GM06990 (cell line): ENCODE measurements around the gene ZC3H10.

Experiments used
- DNase-seq: peaks from one replicate; pipeline ENCODE4 v3.0.0-alpha.2; 2011; ENCODE audit not compliant: insufficient read length; ENCODE audit errors: extremely low read depth
- H3K27me3 ChIP-seq: replicated peaks from 2 replicates; pipeline ENCODE4 v1.6.0; 2011; ENCODE audit warnings: low read length; ENCODE audit not compliant: control insufficient read depth, insufficient read depth
- H3K36me3 ChIP-seq: 2 replicates; pipeline ENCODE4 v1.5.1; 2011; ENCODE audit warnings: low read length; ENCODE audit not compliant: control insufficient read depth, insufficient read depth
- H3K4me3 ChIP-seq: replicated peaks from 2 replicates; pipeline ENCODE4 v1.5.1; 2011; ENCODE audit warnings: low read depth, mild to moderate bottlenecking, control low read depth, low read length
- TF ChIP-seq, protein P1 (sequence below): IDR thresholded peaks from 2 replicates; pipeline ENCODE4 v1.5.1; 2011; ENCODE audit warnings: low read length, control low read depth, mild to moderate bottlenecking, inconsistent platforms; ENCODE audit not compliant: insufficient read depth, poor library complexity, severe bottlenecking

The ZC3H10 gene

DNA sequence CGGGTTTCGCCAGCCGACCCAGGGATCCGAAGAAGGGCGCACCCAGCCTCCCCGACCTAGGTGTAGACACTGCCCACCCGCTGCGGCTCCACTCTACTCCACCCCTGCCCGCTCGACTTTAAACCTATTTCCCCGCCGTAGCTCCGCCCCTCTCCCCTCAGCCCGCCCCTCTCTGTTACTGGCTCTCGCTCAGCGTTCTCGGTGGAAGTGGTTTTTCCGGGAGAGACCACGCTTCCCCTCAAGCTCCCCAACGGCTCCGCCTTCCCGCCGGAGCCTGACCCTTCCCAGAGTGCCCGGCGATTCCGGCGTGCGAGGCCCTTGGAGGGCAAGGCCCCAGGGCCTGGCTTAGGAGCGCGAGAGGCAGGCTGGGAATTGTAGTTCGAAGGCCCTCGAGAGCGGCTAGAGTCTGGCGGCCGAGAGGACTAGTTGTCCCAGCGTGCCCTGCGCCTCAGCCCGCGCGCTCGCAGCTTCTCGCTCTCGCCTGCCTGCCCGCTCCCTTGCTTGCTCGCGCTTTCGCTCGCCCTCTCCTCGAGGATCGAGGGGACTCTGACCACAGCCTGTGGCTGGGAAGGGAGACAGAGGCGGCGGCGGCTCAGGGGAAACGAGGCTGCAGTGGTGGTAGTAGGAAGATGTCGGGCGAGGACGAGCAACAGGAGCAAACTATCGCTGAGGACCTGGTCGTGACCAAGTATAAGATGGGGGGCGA, 13.8 kb upstream of the ZC3H10 start, which contains the start of gene PA2G4:
TSS of gene PA2G4 (plus strand) at position 451 of the 706 bp plus-strand sequence. CDS start at position 630, 179 bp downstream.
- Histone ChIP-seq H3K36me3 (peaks cover 8% of the 10 kb centered on the region), H3K4me3 (peak within 1 kb of the TSS; percentile 92), H3K27me3 (no peaks in the 10 kb centered on the region)
- DNase-seq: peak; percentile 98
- TF ChIP-seq, protein P1, sequence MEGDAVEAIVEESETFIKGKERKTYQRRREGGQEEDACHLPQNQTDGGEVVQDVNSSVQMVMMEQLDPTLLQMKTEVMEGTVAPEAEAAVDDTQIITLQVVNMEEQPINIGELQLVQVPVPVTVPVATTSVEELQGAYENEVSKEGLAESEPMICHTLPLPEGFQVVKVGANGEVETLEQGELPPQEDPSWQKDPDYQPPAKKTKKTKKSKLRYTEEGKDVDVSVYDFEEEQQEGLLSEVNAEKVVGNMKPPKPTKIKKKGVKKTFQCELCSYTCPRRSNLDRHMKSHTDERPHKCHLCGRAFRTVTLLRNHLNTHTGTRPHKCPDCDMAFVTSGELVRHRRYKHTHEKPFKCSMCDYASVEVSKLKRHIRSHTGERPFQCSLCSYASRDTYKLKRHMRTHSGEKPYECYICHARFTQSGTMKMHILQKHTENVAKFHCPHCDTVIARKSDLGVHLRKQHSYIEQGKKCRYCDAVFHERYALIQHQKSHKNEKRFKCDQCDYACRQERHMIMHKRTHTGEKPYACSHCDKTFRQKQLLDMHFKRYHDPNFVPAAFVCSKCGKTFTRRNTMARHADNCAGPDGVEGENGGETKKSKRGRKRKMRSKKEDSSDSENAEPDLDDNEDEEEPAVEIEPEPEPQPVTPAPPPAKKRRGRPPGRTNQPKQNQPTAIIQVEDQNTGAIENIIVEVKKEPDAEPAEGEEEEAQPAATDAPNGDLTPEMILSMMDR: no peak

DNA sequence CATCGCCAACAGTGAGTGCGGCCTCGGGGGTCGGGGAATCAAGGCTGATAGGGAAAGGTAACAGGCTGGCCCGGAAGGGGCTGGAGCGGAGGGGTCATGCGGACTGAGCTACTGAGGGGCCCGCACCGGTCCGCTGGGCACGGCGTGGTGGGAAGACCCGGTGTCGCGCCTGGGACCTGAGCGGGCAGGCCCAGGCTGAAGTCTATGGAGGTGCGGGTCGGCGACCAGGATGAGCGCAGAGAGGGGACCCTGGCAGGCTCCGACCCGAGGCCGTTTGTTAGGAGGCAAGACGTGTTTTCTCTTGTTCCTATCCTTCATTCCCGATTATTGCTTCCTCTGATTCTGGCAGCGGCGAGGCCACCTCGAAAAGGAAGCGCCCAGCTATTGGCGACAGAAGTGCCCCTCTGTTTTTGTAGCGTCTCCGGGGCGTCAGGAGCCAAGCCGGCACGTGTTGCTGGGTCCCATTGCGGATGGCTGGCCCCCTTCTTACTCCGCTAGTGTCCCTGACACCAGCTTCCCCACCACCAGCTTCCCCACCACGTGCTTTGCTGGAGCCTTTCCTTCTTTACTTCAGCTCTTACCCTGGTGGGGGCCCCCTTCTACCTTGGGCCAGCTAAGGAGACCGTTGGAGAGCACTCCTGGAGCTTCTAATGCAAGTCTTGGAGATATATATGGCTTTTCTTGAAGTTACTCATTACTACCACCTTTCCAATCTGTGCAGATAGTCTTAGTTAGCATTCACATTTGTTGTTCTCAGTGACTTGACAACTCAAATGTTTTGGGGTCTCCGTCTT, 13.1 kb upstream of the ZC3H10 start:
- Histone ChIP-seq H3K4me3 (peak overlapping the region; percentile 92), H3K27me3 (no peaks in the 10 kb centered on the region), H3K36me3 (peaks cover 13% of the 10 kb centered on the region)
- no peak for DNase-seq
- TF ChIP-seq, protein P1: peak; percentile 13

DNA sequence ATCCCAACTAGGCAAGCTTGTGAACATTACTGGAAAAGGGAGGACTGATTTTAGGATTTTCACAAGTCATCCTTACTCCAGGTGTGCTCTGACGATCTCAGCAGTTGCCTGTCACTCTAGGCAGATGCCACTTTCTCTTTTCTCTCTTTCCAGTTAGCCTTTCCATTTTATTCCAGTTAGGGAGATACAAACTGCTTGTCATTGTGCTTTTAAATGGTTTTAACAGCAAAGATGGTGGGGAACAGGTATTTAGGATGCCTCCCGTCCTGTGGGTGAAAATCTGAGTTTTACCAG, 12.5 kb upstream of the ZC3H10 start:
- DNase-seq: no peak
- TF ChIP-seq, protein P1: no peak
- H3K4me3 ChIP-seq: peak overlapping the region; percentile 92
- peaks cover 16% of the 10 kb centered on the region for H3K36me3 ChIP-seq
- no peaks in the 10 kb centered on the region for H3K27me3 ChIP-seq

DNA sequence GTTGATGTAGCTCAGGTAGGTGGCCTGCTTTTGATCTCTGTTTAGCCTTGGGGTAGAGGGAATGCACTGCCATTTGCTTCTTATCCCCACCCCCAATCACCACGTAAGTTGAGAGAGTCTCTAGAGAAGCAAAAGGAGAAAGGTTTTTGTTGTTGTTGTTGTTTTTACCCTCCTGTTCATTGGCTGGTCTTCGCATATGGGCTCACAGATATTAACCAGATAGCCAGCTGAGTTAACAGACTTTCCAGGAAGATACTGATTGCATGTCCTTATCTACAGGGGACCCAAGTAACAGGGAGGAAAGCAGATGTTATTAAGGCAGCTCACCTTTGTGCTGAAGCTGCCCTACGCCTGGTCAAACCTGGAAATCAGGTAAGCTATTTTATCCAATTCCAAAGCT, 10.8 kb upstream of the ZC3H10 start:
- peaks cover 23% of the 10 kb centered on the region for H3K36me3 ChIP-seq
- H3K27me3 ChIP-seq: no peaks in the 10 kb centered on the region
- DNase-seq: no peak
- TF ChIP-seq, protein P1: no peak
- H3K4me3 ChIP-seq: no peak overlapping the region

DNA sequence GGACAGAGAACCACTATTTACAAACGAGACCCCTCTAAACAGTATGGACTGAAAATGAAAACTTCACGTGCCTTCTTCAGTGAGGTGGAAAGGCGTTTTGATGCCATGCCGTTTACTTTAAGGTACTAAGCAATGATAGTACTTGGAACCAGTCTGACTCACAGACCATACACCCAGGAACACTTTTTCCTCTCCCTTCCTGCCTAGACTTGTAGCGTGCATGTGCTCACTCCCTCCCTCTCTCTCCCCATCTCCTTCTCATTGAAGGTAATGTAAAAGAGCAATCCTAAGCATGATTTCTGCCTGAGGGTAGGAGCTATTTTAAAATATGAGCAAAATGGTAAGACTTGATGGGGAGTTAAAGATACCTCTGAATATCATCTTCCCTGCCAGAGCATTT, 7.5 kb upstream of the ZC3H10 start:
- H3K27me3 ChIP-seq: no peaks in the 10 kb centered on the region
- peaks cover 24% of the 10 kb centered on the region for H3K36me3 ChIP-seq
- no peak overlapping the region for H3K4me3 ChIP-seq
- TF ChIP-seq, protein P1: no peak
- no peak for DNase-seq

DNA sequence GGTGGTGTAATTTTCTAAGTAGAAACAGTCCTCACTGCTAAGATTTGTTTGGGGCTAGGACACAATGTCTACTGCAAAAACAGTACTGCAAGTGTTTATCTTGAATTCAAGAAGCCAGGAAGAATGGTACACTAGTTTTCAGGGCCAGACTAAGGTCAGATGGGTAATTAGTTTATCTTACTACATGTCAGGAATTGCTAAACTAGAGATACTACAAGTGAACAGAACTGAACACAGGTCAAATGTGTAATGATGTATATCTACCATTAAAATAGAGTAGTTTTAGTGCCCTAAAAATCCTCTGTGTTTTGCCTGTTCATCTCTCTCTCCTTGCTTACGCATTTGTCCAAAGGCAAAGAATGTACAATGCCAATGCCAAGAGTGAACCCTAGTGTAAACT, 4.0 kb upstream of the ZC3H10 start:
- Histone ChIP-seq H3K4me3 (no peak overlapping the region), H3K36me3 (peaks cover 16% of the 10 kb centered on the region), H3K27me3 (no peaks in the 10 kb centered on the region)
- DNase-seq: no peak
- TF ChIP-seq, protein P1: no peak
